GM21825 (cell line): ENCODE measurements around the gene ITGB5.

ENCODE experiments used
- ATAC-seq: cut with Tn5 transposase; IDR thresholded peaks from one replicate; pipeline ENCODE4 v1.9.1; 2021; ENCODE audit warnings: mild to moderate bottlenecking, moderate library complexity; ENCODE audit not compliant: unreplicated experiment

The ITGB5 gene

GRCh38 chr3:124896824-124897526, 9.8 kb upstream of the ITGB5 start:
- ATAC-seq: no peak

GRCh38 chr3:124895756-124896155, 8.6 kb upstream of the ITGB5 start:
- ATAC-seq: no peak

- ATAC-seq: no peak
Observed at GRCh38 chr3:124893526-124893925, 6.4 kb upstream of the ITGB5 start.

DNA sequence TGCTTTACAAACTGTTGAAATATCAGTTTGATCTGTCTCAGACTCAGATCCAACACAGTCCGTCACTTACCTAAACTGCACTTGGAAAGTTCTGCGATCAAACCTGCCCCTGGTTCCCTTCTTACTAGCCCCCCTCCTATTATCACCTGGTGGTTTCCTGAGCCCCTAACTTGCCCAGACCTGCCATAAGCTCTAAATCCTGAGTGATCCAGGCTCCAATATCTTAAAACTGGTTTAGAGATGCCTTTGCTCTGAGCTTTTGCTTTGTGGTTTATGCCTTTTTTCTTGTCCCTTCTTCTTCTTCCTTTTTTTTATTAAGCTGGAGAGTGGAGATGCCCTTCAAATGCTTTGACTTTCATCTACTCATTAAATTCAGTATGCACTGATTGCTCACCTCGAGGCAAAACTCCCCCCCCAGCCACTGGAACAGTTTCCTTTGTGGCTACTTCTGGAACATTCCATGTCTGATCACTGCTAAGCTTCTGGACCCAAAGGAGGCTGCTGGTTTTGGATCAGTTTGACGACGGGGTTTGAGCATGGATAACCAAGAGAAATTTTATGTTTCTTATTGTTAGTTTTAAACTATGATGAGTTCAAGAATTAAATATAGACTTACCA, 3.5 kb upstream of the ITGB5 start:
- no peak for ATAC-seq

GRCh38 chr3:124888482-124889441, 1.6 kb upstream of the ITGB5 start:
- no peak for ATAC-seq

GRCh38 chr3:124887932-124888298, 750 bp upstream of the ITGB5 start:
- no peak for ATAC-seq

DNA sequence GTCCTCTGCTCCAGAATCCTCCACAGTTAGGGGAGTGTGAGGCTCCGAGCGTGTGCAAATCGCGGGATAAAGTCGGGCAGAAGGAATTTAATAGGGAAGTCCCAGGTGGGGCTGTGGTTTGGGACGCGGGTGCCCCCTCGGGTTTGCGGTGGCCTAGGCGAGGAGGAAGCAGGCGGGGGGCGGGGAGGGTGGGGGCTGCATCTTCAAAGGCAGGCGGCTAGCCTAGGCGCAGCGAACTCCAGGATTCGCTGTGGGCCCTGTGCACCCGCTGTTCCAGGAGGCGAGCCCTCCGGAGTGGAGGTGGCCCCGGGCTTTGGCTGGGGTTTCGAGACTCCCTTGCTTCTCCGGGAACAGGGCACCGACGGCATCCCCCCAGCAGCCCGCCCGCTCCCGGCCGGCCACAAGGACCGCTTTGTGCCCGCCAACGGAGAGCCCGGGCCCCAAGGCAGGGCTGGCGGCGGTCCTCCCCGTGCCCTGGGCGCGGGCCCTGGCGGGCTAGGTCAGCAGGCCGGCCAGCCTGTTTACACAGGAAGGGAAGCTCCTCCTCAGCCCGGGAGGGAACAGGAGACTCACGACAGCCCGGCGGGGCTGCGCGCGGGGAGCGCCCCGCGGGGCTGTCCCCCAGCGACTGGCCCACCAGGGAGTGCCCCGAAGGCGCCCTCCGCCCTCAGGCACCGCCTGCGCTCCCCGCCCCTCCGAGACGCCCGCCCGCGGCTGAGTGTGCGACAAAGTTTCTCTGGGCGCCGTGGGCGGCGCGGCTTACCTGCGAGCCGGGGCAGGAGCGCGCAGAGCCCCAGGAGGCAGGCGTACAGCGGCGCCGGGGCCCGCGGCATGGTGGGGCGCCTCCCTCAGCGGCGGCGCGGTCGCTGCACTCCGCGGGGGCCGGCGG, 753 bp downstream of the ITGB5 start:
- no peak for ATAC-seq

DNA sequence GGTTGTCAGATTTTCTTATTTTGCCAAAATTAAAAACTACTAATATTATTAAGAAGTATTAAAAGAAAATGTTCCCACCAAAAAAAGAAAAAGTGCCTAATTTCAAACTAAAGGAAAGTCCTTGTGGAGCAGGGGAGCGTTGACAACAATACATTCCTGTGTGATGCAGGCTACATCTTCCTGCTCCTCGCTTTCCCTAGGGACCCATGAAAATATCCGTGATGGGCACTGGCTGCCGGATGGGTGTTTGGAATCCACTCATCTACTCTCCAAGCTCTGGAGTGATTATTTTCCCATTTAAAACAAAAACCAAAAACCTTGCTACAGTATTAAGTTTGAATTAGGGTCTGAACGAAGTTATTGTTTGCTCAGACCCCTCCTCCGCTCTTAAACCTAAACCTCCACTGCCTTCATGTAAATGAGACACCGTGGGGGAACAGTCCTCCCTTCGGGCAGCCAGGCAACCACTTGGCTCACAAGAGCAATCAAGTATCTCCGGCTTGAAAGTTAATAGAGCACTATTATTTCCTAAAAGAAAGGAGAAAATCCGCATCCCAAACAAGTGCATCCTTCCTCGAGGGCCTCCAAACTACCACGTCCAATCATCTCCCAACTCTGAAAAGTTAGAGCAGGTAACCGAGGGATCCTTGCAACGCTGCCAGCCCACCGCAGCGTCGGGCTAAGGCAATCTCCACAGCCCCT, 1.5 kb downstream of the ITGB5 start:
- no peak for ATAC-seq

- ATAC-seq: no peak
Observed at GRCh38 chr3:124884474-124885101, 2.6 kb downstream of the ITGB5 start.

DNA sequence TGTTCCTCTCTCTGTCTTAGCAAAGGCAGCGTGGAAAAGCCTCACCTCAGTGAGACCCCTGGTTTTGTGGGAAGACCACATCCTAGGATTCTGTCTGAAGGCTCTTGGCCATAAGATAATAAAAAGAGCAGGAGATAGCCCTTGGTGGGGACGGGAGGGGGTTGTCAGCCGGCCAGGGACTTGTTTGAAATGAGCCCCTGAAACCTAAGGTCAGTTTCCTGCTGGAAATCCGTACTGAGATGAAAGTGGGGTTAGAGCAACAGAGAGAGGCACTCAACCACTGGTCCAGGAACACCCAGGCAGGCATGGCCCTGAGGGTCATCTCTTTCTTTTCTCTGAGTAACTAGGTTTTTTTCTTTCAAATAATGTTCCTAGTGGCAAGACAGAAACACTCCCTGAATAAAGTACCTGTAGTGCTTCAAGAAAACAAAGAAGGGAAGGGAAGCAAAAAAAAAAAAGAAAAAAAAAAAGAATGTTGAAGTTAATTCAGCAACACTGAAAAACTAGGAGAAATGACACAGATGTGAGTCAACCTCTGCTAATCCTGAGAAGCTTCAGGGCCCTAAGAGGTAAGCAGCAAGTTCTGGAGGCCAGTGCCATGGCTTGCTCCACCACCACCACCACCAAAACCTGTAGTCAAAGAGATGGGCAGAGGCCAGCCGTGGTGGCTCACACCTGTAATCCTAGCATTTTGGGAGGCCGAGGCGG, 3.2 kb downstream of the ITGB5 start:
- no peak for ATAC-seq

- ATAC-seq: no peak
Observed at GRCh38 chr3:124882816-124883747, 4.1 kb downstream of the ITGB5 start.

GRCh38 chr3:124881976-124882697, 5.0 kb downstream of the ITGB5 start:
- ATAC-seq: no peak

GRCh38 chr3:124879337-124879680, 7.9 kb downstream of the ITGB5 start:
- no peak for ATAC-seq

- no peak for ATAC-seq
Observed at GRCh38 chr3:124878561-124879336, 8.4 kb downstream of the ITGB5 start.

DNA sequence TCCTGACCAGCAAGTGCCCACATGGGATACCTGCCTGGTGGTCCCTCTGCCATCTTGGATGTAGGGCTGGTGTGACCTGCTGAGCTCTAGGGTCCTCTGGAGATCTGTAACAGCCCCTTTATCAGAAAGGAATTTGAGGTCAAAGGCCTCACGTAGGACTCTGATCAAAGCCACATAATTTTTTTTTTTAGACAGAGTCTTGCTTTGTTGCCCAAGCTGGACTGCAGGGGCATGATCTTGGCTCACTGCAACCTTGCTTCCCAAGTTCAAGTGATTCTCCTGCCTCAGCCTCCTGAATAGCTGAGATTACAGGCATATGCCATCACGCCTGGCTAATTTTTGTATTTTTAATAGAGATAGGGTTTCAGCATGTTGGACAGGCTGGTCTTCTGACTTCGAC, 9.5 kb downstream of the ITGB5 start:
- ATAC-seq: no peak

GRCh38 chr3:124876401-124876878, 10.7 kb downstream of the ITGB5 start:
- no peak for ATAC-seq
